Tibial nerve (tissue), 4 donors: Measurements from ENCODE around the gene CTBP1. TPM values are rescaled to one million over a fixed set of nuclear protein-coding genes. Genes with fewer than 3 reads are reported as not detected.

Source experiments
- DNase-seq, 2 donors: peaks; one replicate each; pipeline ENCODE4 v3.0.0-alpha.2; 2019; ENCODE audit warnings: low spot score in 2 of 2
- H3K27ac ChIP-seq, 4 donors: fragments of 200-600 bp; sonication (generic) in 3 of 4; one replicate each; pipeline ENCODE4 v1.5.1; 2017 to 2019; ENCODE audit warnings: mild to moderate bottlenecking in 1 of 4
- H3K27me3 ChIP-seq, 2 donors: fragments of 200-600 bp; sonication (generic) in 1 of 2; one replicate each; pipeline versions ENCODE4 v1.5.1 to v1.6.0; 2017 to 2019
- H3K36me3 ChIP-seq, 3 donors: fragments of 200-600 bp; sonication (generic); one replicate each; pipeline ENCODE4 v1.5.1; 2018 to 2019
- H3K4me1 ChIP-seq, 4 donors: fragments of 200-600 bp; sonication (generic) in 3 of 4; one replicate each; pipeline ENCODE4 v1.5.1; 2017 to 2019
- H3K4me3 ChIP-seq, 4 donors: fragments of 200-600 bp; sonication (generic) in 3 of 4; one replicate each; pipeline ENCODE4 v1.5.1; 2017 to 2019; ENCODE audit warnings: mild to moderate bottlenecking in 1 of 4, moderate library complexity in 1 of 4
- H3K9me3 ChIP-seq, 4 donors: fragments of 200-600 bp; sonication (generic) in 3 of 4; one replicate each; pipeline ENCODE4 v1.5.1; 2017 to 2019
- CTCF ChIP-seq, 5 experiments: fragments of 200-600 bp in 3 of 5; fragments of 450-650 bp in 2 of 5; sonication (generic) in 3 of 5; IDR thresholded peaks; one replicate each; pipeline ENCODE4 v1.5.1; 2016 to 2019; ENCODE audit warnings: antibody characterized with exemption in 5 of 5, mild to moderate bottlenecking in 3 of 5, moderate library complexity in 2 of 5
- EP300 ChIP-seq, 2 donors: sonication (generic); formaldehyde crosslinking; IDR thresholded peaks; one replicate each; pipeline ENCODE4 v1.6.1; 2017; ENCODE audit warnings: antibody characterized with exemption in 2 of 2, mild to moderate bottlenecking in 1 of 2
- POLR2A ChIP-seq, 2 donors: fragments of 450-650 bp; IDR thresholded peaks; one replicate each; pipeline ENCODE4 v1.6.1; 2017; ENCODE audit warnings: antibody characterized with exemption in 2 of 2, mild to moderate bottlenecking in 2 of 2, moderate library complexity in 2 of 2
- WGBS, 2 donors: methylation state at CpG; one replicate each; pipeline ENCODE4 v1.1.5; 2018; 5-methylcytosine and 5-hydroxymethylcytosine counted together
- total RNA-seq, 4 donors: library from RNA; depleted of rRNA; stranded (reverse); fragments of >200 nt; gene quantifications; one replicate each; pipeline ENCODE4 v1.1.0, GENCODE V29; 2016

The CTBP1 gene
- total RNA-seq, 4 donors from 2014 or later: 134 to 255 (median 193) TPM

DNA sequence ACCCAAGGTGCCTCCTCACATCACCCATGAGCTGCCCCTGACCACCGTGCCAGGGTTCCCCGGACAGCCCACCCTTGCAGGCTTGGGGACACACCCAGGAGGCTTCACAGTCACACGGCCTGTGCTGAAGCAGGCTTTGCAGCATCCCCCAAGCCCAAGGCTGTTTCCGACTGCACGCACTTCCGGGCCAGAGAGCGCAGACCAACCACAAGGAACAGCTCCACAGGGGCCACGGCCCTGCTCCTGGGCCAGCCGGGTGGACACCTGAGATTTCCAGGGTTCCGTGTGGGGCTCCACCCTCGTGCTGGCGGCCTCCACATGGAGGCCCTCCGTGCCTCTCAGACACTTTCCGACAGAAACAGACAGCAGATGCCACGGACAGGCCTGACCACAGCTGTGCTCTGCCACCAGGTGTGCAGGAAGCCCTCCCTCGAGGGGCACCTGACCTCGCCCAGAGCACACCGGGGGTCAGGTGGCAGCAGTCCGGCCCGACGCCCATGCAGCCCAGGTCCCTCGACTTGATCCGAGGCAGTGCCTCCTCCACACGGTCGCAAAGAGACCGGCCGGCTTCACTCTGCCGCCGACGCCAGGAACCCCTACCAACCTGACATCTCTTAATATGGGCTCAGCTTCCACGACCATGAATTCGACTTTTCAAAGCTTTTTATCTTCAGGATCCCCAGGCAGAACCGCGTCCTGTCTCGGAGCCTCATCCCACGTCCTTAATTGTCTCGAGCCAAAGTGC is 8.0 kb downstream of the CTBP1 start:
- WGBS, 2 donors: 88 to 91% methylated on average over 28 to 35 of the region's 37 CpGs
- no peak for TF ChIP-seq EP300 (IDR thresholded peaks at IDR 0.05)
- no peak for TF ChIP-seq CTCF (IDR thresholded peaks at IDR 0.05)
- no peak for TF ChIP-seq POLR2A (IDR thresholded peaks at IDR 0.05)
- Histone ChIP-seq H3K27me3 (no peaks in the 10 kb centered on the region), H3K4me3 (no peak overlapping the region), H3K9me3 (no peaks in the 10 kb centered on the region), H3K27ac (no peak overlapping the region), H3K36me3 (peaks cover 0 to 57% (median 6%) of the 10 kb centered on the region in 3 donors), H3K4me1 (peaks cover 5 to 69% (median 42%) of the 10 kb centered on the region in 4 donors)
- DNase-seq: peak in 1 of 2 donors; percentile 4

- H3K27ac ChIP-seq: no peak overlapping the region
- TF ChIP-seq CTCF (IDR thresholded peaks at IDR 0.05) (no peak), POLR2A (IDR thresholded peaks at IDR 0.05) (no peak), EP300 (IDR thresholded peaks at IDR 0.05) (no peak)
- H3K9me3 ChIP-seq: no peaks in the 10 kb centered on the region
- H3K36me3 ChIP-seq: peaks cover 0 to 67% (median 6%) of the 10 kb centered on the region in 3 donors
- no peaks in the 10 kb centered on the region for H3K27me3 ChIP-seq
- peaks cover 5 to 69% (median 34%) of the 10 kb centered on the region in 4 donors for H3K4me1 ChIP-seq
- 87% methylated on average over 8 to 22 of the region's 22 CpGs for WGBS, 2 donors
- H3K4me3 ChIP-seq: no peak overlapping the region
- DNase-seq: no peak
Observed at GRCh38 chr4:1239950-1240307, 9.0 kb downstream of the CTBP1 start.

DNA sequence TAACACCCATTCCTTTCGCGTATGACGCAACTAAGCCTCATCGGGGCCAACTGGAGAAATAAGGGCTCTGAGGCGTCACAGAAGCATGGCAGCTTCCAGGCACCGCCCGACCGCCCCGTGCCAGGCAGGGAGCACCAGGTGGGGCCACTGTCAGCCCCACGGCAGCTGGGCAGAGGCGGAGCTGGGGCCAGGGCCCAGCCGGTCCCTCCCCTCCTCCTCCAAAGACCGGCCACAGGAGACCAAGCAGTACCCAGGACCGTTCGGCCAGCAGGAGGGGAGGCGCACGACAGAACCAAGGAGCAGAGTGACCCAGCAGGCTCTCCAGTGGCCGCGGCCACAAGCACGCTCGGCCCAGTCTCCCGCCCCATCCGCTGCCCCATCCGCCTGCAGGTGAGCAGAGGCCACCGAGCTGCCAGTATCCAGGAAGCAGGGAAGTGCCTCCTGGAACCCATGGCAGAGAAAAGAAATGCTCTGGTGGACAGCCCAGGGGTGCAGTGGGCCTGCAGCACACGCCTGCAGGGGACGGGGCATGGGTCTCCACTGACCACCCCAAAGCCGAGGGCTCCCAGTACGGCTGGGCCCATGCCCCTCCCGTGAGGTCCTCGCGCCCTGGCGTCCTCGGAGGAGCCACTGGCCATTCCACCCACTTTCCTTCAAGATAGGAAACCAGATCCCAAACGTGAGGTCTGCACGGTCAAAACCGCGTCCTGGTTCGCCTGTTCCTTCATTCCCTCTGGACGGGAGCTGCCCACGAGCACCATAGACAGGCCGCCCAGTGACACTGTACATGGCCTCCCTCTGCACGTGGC is 9.6 kb downstream of the CTBP1 start:
- no peaks in the 10 kb centered on the region for H3K9me3 ChIP-seq
- H3K36me3 ChIP-seq: peaks cover 0 to 73% (median 6%) of the 10 kb centered on the region in 3 donors
- peak overlapping the region in 1 of 4 donors; percentile 24 for H3K27ac ChIP-seq
- H3K4me1 ChIP-seq: peaks cover 5 to 69% (median 31%) of the 10 kb centered on the region in 4 donors
- H3K27me3 ChIP-seq: no peaks in the 10 kb centered on the region
- WGBS, 2 donors: 84 to 89% methylated on average over 37 to 42 of the region's 43 CpGs
- DNase-seq: peak in 1 of 2 donors; percentile 7
- H3K4me3 ChIP-seq: no peak overlapping the region
- no peak for TF ChIP-seq CTCF (IDR thresholded peaks at IDR 0.05)
- TF ChIP-seq EP300 (IDR thresholded peaks at IDR 0.05): no peak
- TF ChIP-seq POLR2A (IDR thresholded peaks at IDR 0.05): no peak

GRCh38 chr4:1238676-1239000 is 10.3 kb downstream of the CTBP1 start:
- 92 to 94% methylated on average over 12 of the region's 12 CpGs for WGBS, 2 donors
- TF ChIP-seq POLR2A (IDR thresholded peaks at IDR 0.05): no peak
- TF ChIP-seq EP300 (IDR thresholded peaks at IDR 0.05): no peak
- no peak for TF ChIP-seq CTCF (IDR thresholded peaks at IDR 0.05)
- Histone ChIP-seq H3K9me3 (no peaks in the 10 kb centered on the region), H3K27me3 (no peaks in the 10 kb centered on the region), H3K4me1 (peaks cover 5 to 69% (median 29%) of the 10 kb centered on the region in 4 donors), H3K4me3 (no peak overlapping the region), H3K27ac (peak overlapping the region in 1 of 4 donors; percentile 1), H3K36me3 (peaks cover 0 to 79% (median 6%) of the 10 kb centered on the region in 3 donors)
- DNase-seq: no peak
